ENCODE measurements around the gene GPER1. TPM values are rescaled to one million over a fixed set of nuclear protein-coding genes. Genes with fewer than 3 reads are reported as not detected.
A peak's percentile ranks its signal among the peaks of the same experiment; 100 is the strongest.

Gene GPER1
- total RNA-seq, 2 donors from 2014 or later, result 3.9 to 5.3 TPM

DNA sequence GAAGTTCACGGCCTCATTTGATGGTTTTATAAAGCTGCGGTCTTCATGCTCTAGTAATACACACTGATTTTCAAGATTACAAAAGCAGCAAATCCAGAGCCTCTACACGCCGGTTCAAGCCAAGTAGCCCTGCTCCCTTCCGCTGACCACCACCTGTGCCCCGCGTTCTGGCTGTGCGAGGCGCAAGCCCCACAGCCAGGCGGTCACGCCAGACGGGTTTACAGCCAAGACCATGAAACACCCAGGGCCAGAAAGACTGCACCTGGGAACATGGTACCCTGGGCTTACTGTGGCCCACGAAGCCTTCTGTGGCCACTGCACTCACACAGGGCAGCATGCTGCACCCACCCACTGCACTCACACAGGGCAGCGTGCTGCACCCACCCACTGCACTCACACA is 33.6 kb downstream of the GPER1 start:
- Histone ChIP-seq H3K9me3 (no peaks in the 10 kb centered on the region), H3K4me3 (no peak overlapping the region), H3K36me3 (no peaks in the 10 kb centered on the region), H3K4me1 (ENCODE audit: control insufficient read depth in 1 of 2, low read depth in 2 of 2) (peaks cover 10 to 14% of the 10 kb centered on the region in 2 donors), H3K27me3 (replicated peaks; ENCODE audit: insufficient read depth) (no peaks in the 10 kb centered on the region), H3K27ac (no peak overlapping the region)
- TF ChIP-seq, protein P1, sequence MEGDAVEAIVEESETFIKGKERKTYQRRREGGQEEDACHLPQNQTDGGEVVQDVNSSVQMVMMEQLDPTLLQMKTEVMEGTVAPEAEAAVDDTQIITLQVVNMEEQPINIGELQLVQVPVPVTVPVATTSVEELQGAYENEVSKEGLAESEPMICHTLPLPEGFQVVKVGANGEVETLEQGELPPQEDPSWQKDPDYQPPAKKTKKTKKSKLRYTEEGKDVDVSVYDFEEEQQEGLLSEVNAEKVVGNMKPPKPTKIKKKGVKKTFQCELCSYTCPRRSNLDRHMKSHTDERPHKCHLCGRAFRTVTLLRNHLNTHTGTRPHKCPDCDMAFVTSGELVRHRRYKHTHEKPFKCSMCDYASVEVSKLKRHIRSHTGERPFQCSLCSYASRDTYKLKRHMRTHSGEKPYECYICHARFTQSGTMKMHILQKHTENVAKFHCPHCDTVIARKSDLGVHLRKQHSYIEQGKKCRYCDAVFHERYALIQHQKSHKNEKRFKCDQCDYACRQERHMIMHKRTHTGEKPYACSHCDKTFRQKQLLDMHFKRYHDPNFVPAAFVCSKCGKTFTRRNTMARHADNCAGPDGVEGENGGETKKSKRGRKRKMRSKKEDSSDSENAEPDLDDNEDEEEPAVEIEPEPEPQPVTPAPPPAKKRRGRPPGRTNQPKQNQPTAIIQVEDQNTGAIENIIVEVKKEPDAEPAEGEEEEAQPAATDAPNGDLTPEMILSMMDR (IDR thresholded peaks at IDR 0.05), result no peak
- DNase-seq (ENCODE audit: low spot score), result no peak
- no peak for ATAC-seq (ENCODE audit: insufficient number of reproducible peaks, low FRiP score, low read depth)

DNA sequence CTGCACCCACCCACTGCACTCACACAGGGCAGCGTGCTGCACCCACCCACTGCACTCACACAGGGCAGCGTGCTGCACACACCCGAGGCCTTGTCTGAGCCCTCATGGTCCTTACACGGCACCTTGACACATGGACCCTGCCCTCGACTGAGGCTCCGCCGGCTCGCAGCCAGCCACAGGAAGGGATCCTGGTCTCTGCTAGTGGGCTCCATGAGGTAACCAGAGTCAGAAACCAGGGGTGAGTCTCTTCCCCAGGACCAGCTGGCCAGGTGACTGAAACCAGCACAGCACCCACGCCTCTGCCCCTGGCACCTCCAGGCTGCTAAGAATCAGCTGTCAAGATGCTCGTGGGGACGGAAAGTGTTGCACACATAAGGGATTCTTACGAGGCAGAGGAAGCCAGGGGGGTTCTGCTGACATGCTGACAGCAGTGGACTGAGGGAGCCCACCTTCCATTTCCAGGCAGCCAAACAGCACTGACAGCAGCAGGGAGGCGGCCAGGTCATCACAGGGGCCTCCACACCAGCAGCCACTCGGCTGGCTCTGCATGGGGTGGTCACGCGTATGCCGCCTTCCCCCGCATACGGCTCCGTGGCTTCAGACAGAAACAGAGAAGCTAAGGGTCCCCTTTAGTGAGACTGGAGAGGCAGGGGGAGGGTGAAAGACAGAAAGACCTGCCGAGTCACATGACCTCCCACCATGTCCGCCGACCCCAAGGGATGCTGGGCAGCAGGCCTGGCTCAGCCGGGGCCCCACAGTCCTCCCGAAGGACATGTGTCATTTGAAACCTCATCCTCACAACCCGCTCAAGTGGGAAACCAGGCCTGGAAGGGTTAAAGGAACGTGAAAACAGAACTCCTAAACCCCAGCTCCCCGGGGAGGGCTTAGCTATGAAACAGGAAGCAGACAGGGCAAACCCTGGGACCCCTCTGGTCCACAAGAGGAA is 34.2 kb downstream of the GPER1 start:
- H3K4me1 ChIP-seq (ENCODE audit: control insufficient read depth in 1 of 2, low read depth in 2 of 2), result peaks cover 10 to 14% of the 10 kb centered on the region in 2 donors
- ATAC-seq (ENCODE audit: insufficient number of reproducible peaks, low FRiP score, low read depth), result no peak
- DNase-seq (ENCODE audit: low spot score), result no peak
- H3K4me3 ChIP-seq, result no peak overlapping the region
- H3K27me3 ChIP-seq (replicated peaks; ENCODE audit: insufficient read depth), result no peaks in the 10 kb centered on the region
- H3K36me3 ChIP-seq, result no peaks in the 10 kb centered on the region
- no peak overlapping the region for H3K27ac ChIP-seq
- no peaks in the 10 kb centered on the region for H3K9me3 ChIP-seq
- TF ChIP-seq, protein P1 (IDR thresholded peaks at IDR 0.05), result no peak

DNA sequence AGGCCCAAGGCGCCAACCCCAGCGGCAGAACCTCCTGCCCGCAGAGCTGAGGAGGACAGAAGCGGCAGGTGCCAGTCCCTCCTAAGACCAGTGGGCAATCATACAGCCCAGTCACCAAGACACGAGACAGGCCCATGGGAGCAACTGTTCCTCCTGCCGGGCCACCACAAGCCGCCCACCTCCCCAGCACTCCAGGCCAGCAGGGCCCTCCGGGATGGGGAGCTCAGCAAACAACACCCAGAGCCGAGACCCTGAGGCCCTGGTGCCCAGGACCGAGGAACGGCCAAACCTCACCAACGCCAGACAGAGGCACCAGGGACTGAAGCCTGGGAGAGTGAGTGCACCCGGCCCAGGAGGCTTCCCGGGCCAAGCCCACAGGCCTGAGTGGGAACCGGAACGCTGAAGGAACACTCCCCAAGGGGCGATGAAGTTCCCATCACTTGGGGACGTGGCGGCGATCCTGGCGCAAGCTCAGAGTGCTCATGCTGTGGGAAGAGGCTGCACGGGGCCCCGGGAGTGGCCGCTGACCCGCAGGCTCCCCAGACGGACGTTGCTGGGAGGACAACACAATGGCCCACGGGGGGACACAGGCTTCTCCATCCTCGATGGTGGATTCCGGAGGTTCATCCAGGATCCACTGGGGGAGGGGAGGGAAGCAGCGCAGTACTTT is 35.1 kb downstream of the GPER1 start:
- Histone ChIP-seq H3K27ac (peak overlapping the region; percentile 71 to 95), H3K27me3 (replicated peaks; ENCODE audit: insufficient read depth) (no peaks in the 10 kb centered on the region), H3K9me3 (no peaks in the 10 kb centered on the region), H3K36me3 (no peaks in the 10 kb centered on the region), H3K4me3 (peak overlapping the region; percentile 74), H3K4me1 (ENCODE audit: control insufficient read depth in 1 of 2, low read depth in 2 of 2) (peaks cover 10 to 14% of the 10 kb centered on the region in 2 donors)
- ATAC-seq (ENCODE audit: insufficient number of reproducible peaks, low FRiP score, low read depth) (no peak), DNase-seq (ENCODE audit: low spot score) (no peak)
- TF ChIP-seq, protein P1 (IDR thresholded peaks at IDR 0.05), result no peak

DNA sequence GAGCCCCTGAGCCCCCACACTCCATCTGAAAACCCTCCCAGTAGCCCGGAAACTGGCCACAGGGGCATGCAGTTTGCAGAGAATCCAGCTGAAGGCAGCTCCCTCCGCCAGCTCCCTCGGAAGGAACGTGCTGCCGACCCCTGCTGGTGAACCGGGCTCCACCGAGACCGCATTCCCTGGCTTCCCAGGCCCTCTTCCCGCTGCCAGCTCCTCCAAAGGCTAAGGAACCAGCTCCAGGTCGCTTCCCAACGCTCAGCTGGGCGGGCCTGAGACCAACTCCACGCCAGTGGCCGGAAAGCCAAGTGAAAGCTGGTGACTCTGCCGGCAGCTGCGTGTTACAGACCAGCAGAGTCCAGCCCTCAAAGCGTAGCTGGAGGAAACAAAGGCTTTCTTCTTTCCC is 35.8 kb downstream of the GPER1 start:
- Histone ChIP-seq H3K4me1 (ENCODE audit: control insufficient read depth in 1 of 2, low read depth in 2 of 2) (peaks cover 10 to 14% of the 10 kb centered on the region in 2 donors), H3K27me3 (replicated peaks; ENCODE audit: insufficient read depth) (no peaks in the 10 kb centered on the region), H3K27ac (peak overlapping the region; percentile 71 to 95), H3K36me3 (no peaks in the 10 kb centered on the region), H3K4me3 (peak overlapping the region; percentile 74), H3K9me3 (no peaks in the 10 kb centered on the region)
- DNase-seq (ENCODE audit: low spot score) (peak; percentile 56), ATAC-seq (ENCODE audit: insufficient number of reproducible peaks, low FRiP score, low read depth) (peak; percentile 92)
- TF ChIP-seq, protein P1 (IDR thresholded peaks at IDR 0.05), result peak; percentile 81

DNA sequence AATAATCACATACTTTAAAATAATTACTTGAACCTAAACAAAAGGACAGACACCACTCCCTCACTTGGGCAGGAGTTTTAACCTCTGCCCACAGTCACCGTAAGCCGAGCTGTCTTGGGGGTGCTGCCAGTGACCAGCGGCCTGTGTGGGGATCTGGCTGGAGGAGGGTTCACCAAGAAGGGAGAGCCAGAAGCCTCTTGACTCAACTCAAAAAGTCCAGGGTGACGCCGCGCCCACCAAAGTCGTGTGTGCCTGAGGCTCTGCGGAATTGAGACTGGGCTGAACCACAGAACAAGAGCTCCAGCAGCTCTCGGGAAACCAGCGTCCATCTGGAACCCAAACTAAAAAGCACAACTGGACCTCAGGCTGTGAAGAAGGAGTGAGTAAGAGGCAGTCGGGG is 36.3 kb downstream of the GPER1 start:
- H3K36me3 ChIP-seq, result no peaks in the 10 kb centered on the region
- peaks cover 10 to 14% of the 10 kb centered on the region in 2 donors for H3K4me1 ChIP-seq (ENCODE audit: control insufficient read depth in 1 of 2, low read depth in 2 of 2)
- DNase-seq (ENCODE audit: low spot score) (no peak), ATAC-seq (ENCODE audit: insufficient number of reproducible peaks, low FRiP score, low read depth) (no peak)
- H3K9me3 ChIP-seq, result no peaks in the 10 kb centered on the region
- H3K4me3 ChIP-seq, result peak overlapping the region; percentile 74
- peak overlapping the region; percentile 71 to 95 for H3K27ac ChIP-seq
- H3K27me3 ChIP-seq (replicated peaks; ENCODE audit: insufficient read depth), result no peaks in the 10 kb centered on the region
- TF ChIP-seq, protein P1 (IDR thresholded peaks at IDR 0.05), result no peak
